HFFc6 (cell line): Measurements from ENCODE around the gene PYGO2. TPM values are rescaled to one million over a fixed set of nuclear protein-coding genes. Genes with fewer than 3 reads are reported as not detected.
A peak's percentile ranks its signal among the peaks of the same experiment; 100 is the strongest.

ENCODE experiments used
- DNase-seq: peaks from one replicate; pipeline ENCODE4 v3.0.0-alpha.2; 2018
- H3K27ac Mint-ChIP-seq: 2 replicates; pipeline ENCODE4 v1.8.0; 2020; ENCODE audit warnings: mild to moderate bottlenecking, mixed read lengths
- H3K27me3 Mint-ChIP-seq: 2 replicates; pipeline ENCODE4 v1.8.0; 2021; ENCODE audit warnings: mild to moderate bottlenecking, moderate library complexity, mixed read lengths; ENCODE audit not compliant: insufficient read depth
- H3K36me3 Mint-ChIP-seq: 2 replicates; pipeline ENCODE4 v1.8.0; 2021; ENCODE audit warnings: low read depth, mixed read lengths
- H3K4me1 Mint-ChIP-seq: 2 replicates; pipeline ENCODE4 v1.8.0; 2020; ENCODE audit warnings: low read depth, mixed read lengths
- H3K4me3 Mint-ChIP-seq: 2 replicates; pipeline ENCODE4 v1.8.0; 2020; ENCODE audit warnings: mild to moderate bottlenecking, moderate library complexity, mixed read lengths
- H3K9me3 Mint-ChIP-seq: 2 replicates; pipeline ENCODE4 v1.8.0; 2020; ENCODE audit warnings: mild to moderate bottlenecking, mixed read lengths
- CTCF ChIP-seq: fragments of 200-600 bp; sonication (generic); IDR thresholded peaks from 2 replicates; pipeline ENCODE4 v1.5.0; 2021; ENCODE audit warnings: antibody characterized with exemption, mild to moderate bottlenecking
- total RNA-seq, 6 experiments: library from RNA; stranded (reverse); fragmentation: NEBNext Ultra II Directional; extraction: Animal tissue kit (Norgen Biotek cat#: 25700); gene quantifications; 2 replicates in 1 of 6; 3 replicates in 5 of 6; pipeline ENCODE4 v1.2.3, GENCODE V29; 2021

Gene PYGO2
- total RNA-seq, 6 experiments from 2014 or later: 19.9 to 23.7 (median 21.3) TPM

- Mint-ChIP-seq H3K36me3 (peaks cover 43% of the 10 kb centered on the region), H3K27ac (no peak overlapping the region), H3K9me3 (no peaks in the 10 kb centered on the region), H3K27me3 (peaks cover 7% of the 10 kb centered on the region), H3K4me3 (peak overlapping the region; percentile 95; the same call in 1 of the 2 replicates), H3K4me1 (peaks cover 36% of the 10 kb centered on the region)
- no peak for DNase-seq
- no peak for TF ChIP-seq CTCF
Measured at GRCh38 chr1:154969860-154970452, 8.4 kb upstream of the PYGO2 start.

GRCh38 chr1:154969246-154969645 lies 7.7 kb upstream of the PYGO2 start:
- Mint-ChIP-seq H3K27me3 (peaks cover 7% of the 10 kb centered on the region), H3K4me3 (peak overlapping the region; percentile 95; the same call in 1 of the 2 replicates), H3K27ac (no peak overlapping the region), H3K4me1 (peaks cover 41% of the 10 kb centered on the region), H3K9me3 (no peaks in the 10 kb centered on the region), H3K36me3 (peaks cover 43% of the 10 kb centered on the region)
- no peak for TF ChIP-seq CTCF
- no peak for DNase-seq

DNA sequence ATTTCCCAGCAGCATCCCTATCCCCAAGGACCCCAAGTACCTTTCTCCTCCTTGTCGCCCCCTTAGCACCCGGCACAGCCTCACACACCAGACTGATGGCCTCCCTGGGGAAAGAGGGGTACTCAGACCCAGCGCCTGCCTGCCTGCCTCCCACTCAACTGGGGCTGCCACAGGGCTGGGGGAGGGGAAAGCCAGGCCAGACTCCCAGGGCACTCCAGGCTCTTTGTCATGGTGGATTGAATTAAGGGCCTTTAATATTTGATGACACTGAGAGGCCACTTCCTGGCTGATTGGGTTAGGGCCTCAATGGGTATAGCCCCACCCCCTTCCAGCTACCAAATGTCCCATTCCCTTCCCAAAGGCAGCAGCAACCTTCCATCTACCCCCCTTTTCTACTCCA lies 7.1 kb upstream of the PYGO2 start:
- DNase-seq: no peak
- Mint-ChIP-seq H3K27ac (no peak overlapping the region), H3K9me3 (no peaks in the 10 kb centered on the region), H3K4me1 (peaks cover 47% of the 10 kb centered on the region), H3K27me3 (peaks cover 7% of the 10 kb centered on the region), H3K36me3 (peaks cover 46% of the 10 kb centered on the region), H3K4me3 (peak overlapping the region; percentile 95; the same call in 1 of the 2 replicates)
- TF ChIP-seq CTCF: no peak

GRCh38 chr1:154967331-154967950 lies 5.9 kb upstream of the PYGO2 start:
- Mint-ChIP-seq H3K4me3 (peak overlapping the region; percentile 95), H3K36me3 (peaks cover 55% of the 10 kb centered on the region), H3K4me1 (peaks cover 59% of the 10 kb centered on the region), H3K27ac (no peak overlapping the region), H3K27me3 (peaks cover 5% of the 10 kb centered on the region), H3K9me3 (no peaks in the 10 kb centered on the region)
- DNase-seq: no peak
- no peak for TF ChIP-seq CTCF

DNA sequence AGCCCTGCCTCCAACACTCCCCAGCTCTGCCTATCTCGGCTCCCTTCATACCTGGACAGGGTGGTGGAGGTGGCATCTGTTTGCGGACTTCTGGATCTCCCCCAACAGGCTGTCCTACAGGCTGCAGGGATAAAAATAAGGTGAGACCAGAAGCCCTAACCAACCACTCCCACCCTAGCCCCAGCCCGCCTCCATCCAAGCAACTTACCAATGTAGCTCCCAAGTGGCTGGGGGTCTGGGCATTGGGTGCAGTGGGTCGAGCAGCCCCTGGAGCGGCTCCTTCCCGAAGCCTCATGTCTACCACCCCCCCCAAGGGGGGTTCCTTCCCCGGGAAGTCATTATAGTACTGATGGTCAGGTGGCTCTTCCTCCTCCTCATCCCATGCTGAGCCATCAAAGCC lies 4.5 kb upstream of the PYGO2 start:
- Mint-ChIP-seq H3K36me3 (peaks cover 46% of the 10 kb centered on the region), H3K27me3 (peaks cover 9% of the 10 kb centered on the region), H3K9me3 (no peaks in the 10 kb centered on the region), H3K4me3 (no peak overlapping the region), H3K27ac (no peak overlapping the region), H3K4me1 (peaks cover 64% of the 10 kb centered on the region)
- TF ChIP-seq CTCF: no peak
- no peak for DNase-seq
